Hepatocyte (in vitro differentiated cells): ENCODE results near the gene ERC2. TPM values are rescaled to one million over a fixed set of nuclear protein-coding genes. Genes with fewer than 3 reads are reported as not detected.

Experiments used
- DNase-seq: peaks from one replicate; pipeline ENCODE4 v3.0.0-alpha.2; 2016; ENCODE audit warnings: low spot score
- H2AFZ ChIP-seq: fragments of 200-600 bp; sonication (generic); 2 replicates; pipeline ENCODE4 v1.6.0; 2016; ENCODE audit warnings: antibody characterized with exemption, mild to moderate bottlenecking
- H3K27ac ChIP-seq: fragments of 200-600 bp; sonication (generic); 2 replicates; pipeline ENCODE4 v1.5.1; 2016; ENCODE audit warnings: mild to moderate bottlenecking
- H3K27me3 ChIP-seq: fragments of 200-600 bp; sonication (generic); 2 replicates; pipeline ENCODE4 v1.6.1; 2016
- H3K36me3 ChIP-seq: fragments of 200-600 bp; sonication (generic); replicated peaks from 2 replicates; pipeline ENCODE4 v1.5.1; 2016; ENCODE audit warnings: low read depth; ENCODE audit not compliant: insufficient read depth
- H3K4me1 ChIP-seq: fragments of 200-600 bp; sonication (generic); 2 replicates; pipeline ENCODE4 v1.5.1; 2016; ENCODE audit warnings: mild to moderate bottlenecking, moderate library complexity; ENCODE audit not compliant: insufficient read depth
- H3K4me2 ChIP-seq: fragments of 200-600 bp; sonication (generic); 2 replicates; pipeline ENCODE4 v1.6.0; 2016
- H3K4me3 ChIP-seq: fragments of 200-600 bp; sonication (generic); 2 replicates; pipeline ENCODE4 v1.5.1; 2016; ENCODE audit warnings: mild to moderate bottlenecking
- H3K79me2 ChIP-seq: fragments of 200-600 bp; sonication (generic); 2 replicates; pipeline ENCODE4 v1.6.0; 2017; ENCODE audit warnings: mild to moderate bottlenecking
- H3K9me2 ChIP-seq: fragments of 200-600 bp; sonication (generic); replicated peaks from 2 replicates; pipeline ENCODE4 v1.6.0; 2017; ENCODE audit warnings: mild to moderate bottlenecking; ENCODE audit not compliant: insufficient read depth
- H3K9me3 ChIP-seq: fragments of 200-600 bp; sonication (generic); 2 replicates; pipeline ENCODE4 v1.5.1; 2016; ENCODE audit warnings: low read depth, mild to moderate bottlenecking
- H4K20me1 ChIP-seq: fragments of 200-600 bp; sonication (generic); 2 replicates; pipeline ENCODE4 v1.6.0; 2016; ENCODE audit warnings: mild to moderate bottlenecking; ENCODE audit not compliant: insufficient read depth, poor library complexity, severe bottlenecking
- CTCF ChIP-seq: fragments of 200-600 bp; sonication (generic); IDR thresholded peaks from 2 replicates; pipeline ENCODE4 v1.5.1; 2016; ENCODE audit warnings: antibody characterized with exemption, mild to moderate bottlenecking; ENCODE audit not compliant: poor library complexity
- EZH2 ChIP-seq: fragments of 200-600 bp; sonication (generic); IDR thresholded peaks from 2 replicates; pipeline ENCODE4 v1.6.1; 2016; ENCODE audit warnings: antibody characterized with exemption, mild to moderate bottlenecking, borderline replicate concordance
- EZH2phosphoT487 ChIP-seq: fragments of 200-600 bp; sonication (generic); IDR thresholded peaks from one replicate; pipeline ENCODE4 v1.6.1; 2018; ENCODE audit warnings: antibody characterized with exemption, mild to moderate bottlenecking, low read depth, moderate library complexity; ENCODE audit not compliant: unreplicated experiment, severe bottlenecking
- WGBS: methylation state at CpG from one replicate; pipeline ENCODE4 v1.1.6; 2016; ENCODE audit warnings: low lambda C conversion rate; ENCODE audit errors: missing lambda C conversion rate; 5-methylcytosine and 5-hydroxymethylcytosine counted together
- polyA plus RNA-seq: library from polyadenylated mRNA; unstranded; fragments of >200 nt; fragmentation: Nextera tagmentation; extraction: Ambion mirVana; gene quantifications from 2 replicates; pipeline ENCODE4 v1.2.1, GENCODE V29; 2016
- total RNA-seq: library from RNA; depleted of rRNA; stranded (reverse); fragments of >200 nt; gene quantifications from 2 replicates; pipeline ENCODE4 v1.2.3, GENCODE V29; 2014

Gene ERC2
- total and polyA plus RNA-seq, 2 experiments from 2014 or later = 1.2 to 5.3 TPM

- WGBS = 83% methylated on average over 5 of the region's 5 CpGs
- Histone ChIP-seq H3K4me3 (no peak overlapping the region), H3K27ac (no peak overlapping the region), H3K36me3 (no peaks in the 10 kb centered on the region), H3K9me2 (no peaks in the 10 kb centered on the region), H2AFZ (no peak overlapping the region), H3K27me3 (no peaks in the 10 kb centered on the region), H3K9me3 (no peaks in the 10 kb centered on the region), H4K20me1 (no peaks in the 10 kb centered on the region), H3K4me2 (no peak overlapping the region), H3K4me1 (no peaks in the 10 kb centered on the region), H3K79me2 (no peaks in the 10 kb centered on the region)
- no peak for DNase-seq
- TF ChIP-seq EZH2phosphoT487 = no peak
- no peak for TF ChIP-seq CTCF
- TF ChIP-seq EZH2 = no peak
These were observed 520.9 kb downstream of the ERC2 start for GRCh38 chr3:55947406-55947805.

GRCh38 chr3:55946574-55947160 lies 521.6 kb downstream of the ERC2 start:
- DNase-seq = no peak
- Histone ChIP-seq H3K36me3 (no peaks in the 10 kb centered on the region), H3K79me2 (no peaks in the 10 kb centered on the region), H3K27ac (no peak overlapping the region), H3K27me3 (no peaks in the 10 kb centered on the region), H3K4me2 (no peak overlapping the region), H3K4me1 (no peaks in the 10 kb centered on the region), H3K4me3 (no peak overlapping the region), H2AFZ (no peak overlapping the region), H3K9me2 (no peaks in the 10 kb centered on the region), H4K20me1 (no peaks in the 10 kb centered on the region), H3K9me3 (no peaks in the 10 kb centered on the region)
- WGBS = 97% methylated on average over 4 of the region's 4 CpGs
- TF ChIP-seq CTCF (no peak), EZH2phosphoT487 (no peak), EZH2 (no peak)

- TF ChIP-seq EZH2phosphoT487 = no peak
- no peak for TF ChIP-seq EZH2
- no peak for TF ChIP-seq CTCF
- Histone ChIP-seq H4K20me1 (no peaks in the 10 kb centered on the region), H3K36me3 (no peaks in the 10 kb centered on the region), H3K27ac (no peak overlapping the region), H3K9me2 (no peaks in the 10 kb centered on the region), H3K4me1 (no peaks in the 10 kb centered on the region), H3K27me3 (no peaks in the 10 kb centered on the region), H3K79me2 (no peaks in the 10 kb centered on the region), H2AFZ (no peak overlapping the region), H3K4me2 (no peak overlapping the region), H3K9me3 (no peaks in the 10 kb centered on the region), H3K4me3 (no peak overlapping the region)
- 93% methylated on average over 2 of the region's 2 CpGs for WGBS
- no peak for DNase-seq
These were observed 525.4 kb downstream of the ERC2 start for GRCh38 chr3:55942868-55943267.

GRCh38 chr3:55939287-55939686 lies 529.0 kb downstream of the ERC2 start:
- WGBS = 89% methylated on average over 1 of the region's 1 CpG

More at GRCh38 chr3:55939287-55939686, 529.0 kb downstream of the ERC2 start:
- H3K27ac ChIP-seq = no peak overlapping the region
- DNase-seq = no peak
- no peaks in the 10 kb centered on the region for H3K36me3 ChIP-seq
- TF ChIP-seq EZH2phosphoT487 = no peak
- H3K4me1 ChIP-seq = no peaks in the 10 kb centered on the region
- no peaks in the 10 kb centered on the region for H3K9me2 ChIP-seq
- no peaks in the 10 kb centered on the region for H4K20me1 ChIP-seq
- no peak overlapping the region for H3K4me2 ChIP-seq
- H3K4me3 ChIP-seq = no peak overlapping the region
- H3K79me2 ChIP-seq = no peaks in the 10 kb centered on the region
- H3K9me3 ChIP-seq = no peaks in the 10 kb centered on the region
- no peak overlapping the region for H2AFZ ChIP-seq
- H3K27me3 ChIP-seq = no peaks in the 10 kb centered on the region
